ENCODE data around the gene IRAK4. TPM values are rescaled to one million over a fixed set of nuclear protein-coding genes. Genes with fewer than 3 reads are reported as not detected.

The IRAK4 gene
- polyA plus RNA-seq, 3 donors = 17.3 to 44.6 (median 29.0) TPM

DNA sequence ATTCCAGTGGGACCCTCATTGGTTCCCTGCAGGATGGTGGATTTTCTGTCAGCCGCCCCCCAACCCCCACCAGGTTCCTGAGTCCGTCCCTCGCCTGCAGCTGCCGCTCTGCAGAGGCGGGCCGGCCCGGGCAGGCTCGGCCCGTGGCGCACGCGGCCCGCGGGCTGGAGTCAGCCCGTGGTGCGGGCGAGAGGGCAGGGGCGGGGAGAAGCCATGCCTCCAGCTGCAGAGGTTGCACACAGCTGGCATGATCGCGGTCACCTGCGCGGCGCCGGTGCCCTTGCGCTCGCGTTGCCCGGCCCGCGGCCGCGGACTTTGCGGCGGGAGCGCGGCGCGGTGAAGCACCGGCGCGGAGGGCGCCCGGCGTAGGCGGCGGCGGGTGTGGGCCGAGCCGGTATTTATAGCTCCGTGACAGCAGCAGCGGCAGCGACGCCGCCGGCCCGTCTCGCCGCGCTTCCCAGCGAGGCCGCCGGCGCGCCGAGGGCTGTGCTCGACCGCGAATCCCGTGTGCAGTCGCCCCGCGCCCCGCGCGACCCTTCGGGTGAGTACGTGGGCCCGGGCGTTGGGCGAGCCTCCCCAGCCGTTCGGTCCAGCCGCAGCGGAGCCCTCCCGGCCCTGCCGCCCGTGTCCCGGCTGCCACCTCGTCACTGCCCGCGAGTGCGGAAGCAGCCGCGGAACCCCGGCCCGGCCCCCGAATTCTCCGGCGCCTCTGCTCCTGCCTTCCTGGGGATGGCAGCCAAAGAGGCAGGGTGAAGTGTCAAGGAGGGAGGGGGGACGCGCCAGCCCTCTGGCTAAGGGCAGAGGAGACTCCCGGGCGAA is 77.1 kb downstream of the IRAK4 start, which contains the start of gene TMEM117:
Gene TMEM117 (plus strand): TSS at position 426 of the 819 bp plus-strand sequence.
- peaks cover 18 to 25% of the 10 kb centered on the region in 2 donors for H3K4me1 ChIP-seq (ENCODE audit: control insufficient read depth in 1 of 2, insufficient read depth in 2 of 2, low read length in 2 of 2)

GRCh38 chr12:43836475-43836989 is 77.8 kb downstream of the IRAK4 start:
- Mint-ChIP-seq H3K4me1 (peaks cover 23% of the 10 kb centered on the region), H3K9me3 (peaks cover 0 to 2% (median 0%) of the 10 kb centered on the region in 7 donors), H3K36me3 (peaks cover 0 to 5% of the 10 kb centered on the region in 2 donors), H3K27me3 (ENCODE audit: low read depth in 3 of 3) (peaks cover 42 to 64% (median 62%) of the 10 kb centered on the region in 3 donors), H3K27ac (peak overlapping the region in 4 of 7 donors; percentile 10 to 41 (median 18)), H3K4me3 (peak overlapping the region; percentile 83 to 89)
- peak overlapping the region; percentile 82 for H2AFZ ChIP-seq (ENCODE audit: insufficient read depth, low read depth, low read length, poor library complexity, severe bottlenecking)
- no peak for DNase-seq
- no peaks in the 10 kb centered on the region for H3K79me2 ChIP-seq (ENCODE audit: insufficient read depth, low read length)
- H3K4me3 ChIP-seq (replicated peaks in 1 of 3; ENCODE audit: low read depth in 2 of 3, low read length in 3 of 3) = peak overlapping the region; percentile 49 to 75 (median 61)
- H3K4me2 ChIP-seq (replicated peaks; ENCODE audit: extremely low read depth, low read length, poor library complexity, severe bottlenecking) = peak overlapping the region; percentile 78
- peaks cover 44 to 53% of the 10 kb centered on the region in 2 donors for H3K27me3 ChIP-seq (ENCODE audit: control insufficient read depth in 2 of 2, insufficient read depth in 2 of 2, low read length in 2 of 2)
- 7% methylated on average over 3 of the region's 8 CpGs for WGBS (ENCODE audit: insufficient coverage)
- H3K4me1 ChIP-seq (ENCODE audit: control insufficient read depth in 1 of 2, insufficient read depth in 2 of 2, low read length in 2 of 2) = peaks cover 18 to 25% of the 10 kb centered on the region in 2 donors
- TF ChIP-seq, protein P1, sequence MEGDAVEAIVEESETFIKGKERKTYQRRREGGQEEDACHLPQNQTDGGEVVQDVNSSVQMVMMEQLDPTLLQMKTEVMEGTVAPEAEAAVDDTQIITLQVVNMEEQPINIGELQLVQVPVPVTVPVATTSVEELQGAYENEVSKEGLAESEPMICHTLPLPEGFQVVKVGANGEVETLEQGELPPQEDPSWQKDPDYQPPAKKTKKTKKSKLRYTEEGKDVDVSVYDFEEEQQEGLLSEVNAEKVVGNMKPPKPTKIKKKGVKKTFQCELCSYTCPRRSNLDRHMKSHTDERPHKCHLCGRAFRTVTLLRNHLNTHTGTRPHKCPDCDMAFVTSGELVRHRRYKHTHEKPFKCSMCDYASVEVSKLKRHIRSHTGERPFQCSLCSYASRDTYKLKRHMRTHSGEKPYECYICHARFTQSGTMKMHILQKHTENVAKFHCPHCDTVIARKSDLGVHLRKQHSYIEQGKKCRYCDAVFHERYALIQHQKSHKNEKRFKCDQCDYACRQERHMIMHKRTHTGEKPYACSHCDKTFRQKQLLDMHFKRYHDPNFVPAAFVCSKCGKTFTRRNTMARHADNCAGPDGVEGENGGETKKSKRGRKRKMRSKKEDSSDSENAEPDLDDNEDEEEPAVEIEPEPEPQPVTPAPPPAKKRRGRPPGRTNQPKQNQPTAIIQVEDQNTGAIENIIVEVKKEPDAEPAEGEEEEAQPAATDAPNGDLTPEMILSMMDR (IDR thresholded peaks at IDR 0.05) = no peak
- H3K9ac ChIP-seq (ENCODE audit: insufficient read depth, low read length, poor library complexity, severe bottlenecking) = peak overlapping the region; percentile 73
- no peak overlapping the region for H3K27ac ChIP-seq (ENCODE audit: low read depth in 1 of 2, low read length in 2 of 2)
- no peaks in the 10 kb centered on the region for H3K36me3 ChIP-seq (replicated peaks in 1 of 2; ENCODE audit: control insufficient read depth in 1 of 2, insufficient read depth in 2 of 2, low read length in 2 of 2)
- intact Hi-C loops (cut with micrococcal nuclease) = no loop called here
- H3K9me3 ChIP-seq (replicated peaks in 1 of 2; ENCODE audit: control insufficient read depth in 1 of 2, insufficient read depth in 1 of 2, low read length in 2 of 2) = no peaks in the 10 kb centered on the region
- H4K20me1 ChIP-seq (ENCODE audit: insufficient read depth, low read length) = no peaks in the 10 kb centered on the region

More for the DNA sequence above, 77.1 kb downstream of the IRAK4 start, which contains the start of gene TMEM117:
- H2AFZ ChIP-seq (ENCODE audit: insufficient read depth, low read depth, low read length, poor library complexity, severe bottlenecking) = peak within 1 kb of the TSS; percentile 82
- Mint-ChIP-seq H3K4me1 (peaks cover 23% of the 10 kb centered on the region), H3K27ac (peak within 1 kb of the TSS in 4 of 7 donors; percentile 14 to 60 (median 32)), H3K36me3 (peaks cover 0 to 5% of the 10 kb centered on the region in 2 donors), H3K4me3 (peak within 1 kb of the TSS; percentile 83 to 91), H3K9me3 (peaks cover 0 to 2% (median 0%) of the 10 kb centered on the region in 7 donors), H3K27me3 (ENCODE audit: low read depth in 3 of 3) (peaks cover 42 to 67% (median 61%) of the 10 kb centered on the region in 3 donors)
- no peaks in the 10 kb centered on the region for H3K9me3 ChIP-seq (replicated peaks in 1 of 2; ENCODE audit: control insufficient read depth in 1 of 2, insufficient read depth in 1 of 2, low read length in 2 of 2)
- TF ChIP-seq, protein P1 (IDR thresholded peaks at IDR 0.05) = no peak
- under 1% methylated on average over 102 of the region's 103 CpGs for WGBS (ENCODE audit: insufficient coverage)
- peak within 1 kb of the TSS; percentile 78 for H3K4me2 ChIP-seq (replicated peaks; ENCODE audit: extremely low read depth, low read length, poor library complexity, severe bottlenecking)
- H3K9ac ChIP-seq (ENCODE audit: insufficient read depth, low read length, poor library complexity, severe bottlenecking) = peak within 1 kb of the TSS; percentile 73
- H4K20me1 ChIP-seq (ENCODE audit: insufficient read depth, low read length) = no peaks in the 10 kb centered on the region
- no peaks in the 10 kb centered on the region for H3K36me3 ChIP-seq (replicated peaks in 1 of 2; ENCODE audit: control insufficient read depth in 1 of 2, insufficient read depth in 2 of 2, low read length in 2 of 2)
- intact Hi-C loops (cut with micrococcal nuclease) = no loop called here
- H3K79me2 ChIP-seq (ENCODE audit: insufficient read depth, low read length) = no peaks in the 10 kb centered on the region
- H3K4me3 ChIP-seq (replicated peaks in 1 of 3; ENCODE audit: low read depth in 2 of 3, low read length in 3 of 3) = peak within 1 kb of the TSS; percentile 49 to 75 (median 61)
- H3K27me3 ChIP-seq (ENCODE audit: control insufficient read depth in 2 of 2, insufficient read depth in 2 of 2, low read length in 2 of 2) = peaks cover 47 to 55% of the 10 kb centered on the region in 2 donors
- DNase-seq = peak; percentile 32 to 38 (median 35)
- H3K27ac ChIP-seq (ENCODE audit: low read depth in 1 of 2, low read length in 2 of 2) = no peak within 1 kb of the TSS
